DOHH2 (cell line): ENCODE results near the gene ALG6.

Experiments
- H3F3A ChIP-seq: fragments of 200-600 bp; sonication (generic), shearing (Covaris generic); 2 replicates; pipeline ENCODE4 v1.6.0; 2016; ENCODE audit warnings: antibody characterized with exemption, mild to moderate bottlenecking; ENCODE audit not compliant: control insufficient read depth, insufficient read depth
- H3K27ac ChIP-seq: fragments of 200-600 bp; sonication (generic); 2 replicates; pipeline ENCODE4 v1.5.1; 2014; ENCODE audit warnings: low read depth, mild to moderate bottlenecking, low read length, moderate library complexity
- H3K27me3 ChIP-seq: fragments of 200-600 bp; sonication (generic); 2 replicates; pipeline ENCODE4 v1.6.1; 2014; ENCODE audit warnings: mild to moderate bottlenecking, low read length, mixed read lengths; ENCODE audit not compliant: control insufficient read depth
- H3K36me3 ChIP-seq: fragments of 200-600 bp; sonication (generic); 2 replicates; pipeline ENCODE4 v1.6.1; 2014; ENCODE audit warnings: mild to moderate bottlenecking, low read length, moderate library complexity, mixed read lengths; ENCODE audit not compliant: control insufficient read depth
- H3K4me1 ChIP-seq: fragments of 200-600 bp; sonication (generic); 2 replicates; pipeline ENCODE4 v1.6.1; 2014; ENCODE audit warnings: mild to moderate bottlenecking, low read length, mixed read lengths; ENCODE audit not compliant: control insufficient read depth
- H3K4me2 ChIP-seq: fragments of 200-600 bp; sonication (generic); 2 replicates; pipeline ENCODE4 v1.6.0; 2014; ENCODE audit warnings: mild to moderate bottlenecking, low read length, moderate library complexity
- H3K4me3 ChIP-seq: fragments of 200-600 bp; sonication (generic); 2 replicates; pipeline ENCODE4 v1.5.1; 2014; ENCODE audit warnings: mild to moderate bottlenecking, low read length, mixed read lengths
- H3K79me2 ChIP-seq: fragments of 200-600 bp; sonication (generic); 2 replicates; pipeline ENCODE4 v1.6.1; 2014; ENCODE audit warnings: mild to moderate bottlenecking, low read length, mixed read lengths; ENCODE audit not compliant: control insufficient read depth
- H3K9me2 ChIP-seq: fragments of 200-600 bp; sonication (generic); replicated peaks from 2 replicates; pipeline ENCODE4 v1.6.1; 2014; ENCODE audit warnings: mild to moderate bottlenecking, low read length, mixed read lengths; ENCODE audit not compliant: control insufficient read depth
- H3K9me3 ChIP-seq: fragments of 200-600 bp; sonication (generic); 2 replicates; pipeline ENCODE4 v1.6.1; 2014; ENCODE audit warnings: antibody characterized with exemption, low read length, mixed read lengths; ENCODE audit not compliant: control insufficient read depth, insufficient read depth
- H4K20me1 ChIP-seq: fragments of 200-600 bp; sonication (generic); 2 replicates; pipeline ENCODE4 v1.6.0; 2014; ENCODE audit warnings: low read depth, mild to moderate bottlenecking, antibody characterized with exemption, low read length, moderate library complexity; ENCODE audit not compliant: control insufficient read depth, insufficient read depth
- CTCF ChIP-seq: fragments of 200-600 bp; sonication (generic); IDR thresholded peaks from one replicate; pipeline ENCODE4 v1.5.1; 2014; ENCODE audit warnings: antibody characterized with exemption, mild to moderate bottlenecking, low read depth, low read length; ENCODE audit not compliant: poor library complexity, severe bottlenecking
- EZH2phosphoT487 ChIP-seq: fragments of 200-600 bp; sonication (generic); IDR thresholded peaks from 2 replicates; pipeline ENCODE4 v1.6.1; 2017; ENCODE audit warnings: borderline replicate concordance, mild to moderate bottlenecking, antibody characterized with exemption, low read length, moderate library complexity, mixed read lengths

ALG6 gene

GRCh38 chr1:63401945-63402344 is 34.5 kb downstream of the ALG6 start:
- Histone ChIP-seq H3K36me3 (peaks cover 31% of the 10 kb centered on the region), H3K9me3 (no peaks in the 10 kb centered on the region), H3K4me1 (no peaks in the 10 kb centered on the region), H3K27me3 (no peaks in the 10 kb centered on the region), H3K27ac (no peak overlapping the region), H3K79me2 (no peaks in the 10 kb centered on the region), H4K20me1 (no peaks in the 10 kb centered on the region), H3F3A (no peaks in the 10 kb centered on the region), H3K4me2 (no peak overlapping the region), H3K4me3 (no peak overlapping the region), H3K9me2 (no peaks in the 10 kb centered on the region)
- TF ChIP-seq EZH2phosphoT487: no peak
- no peak for TF ChIP-seq CTCF

- Histone ChIP-seq H4K20me1 (no peaks in the 10 kb centered on the region), H3K4me2 (no peak overlapping the region), H3F3A (no peaks in the 10 kb centered on the region), H3K27me3 (no peaks in the 10 kb centered on the region), H3K4me1 (no peaks in the 10 kb centered on the region), H3K27ac (no peak overlapping the region), H3K9me3 (no peaks in the 10 kb centered on the region), H3K4me3 (no peak overlapping the region), H3K79me2 (no peaks in the 10 kb centered on the region), H3K9me2 (no peaks in the 10 kb centered on the region), H3K36me3 (peaks cover 34% of the 10 kb centered on the region)
- TF ChIP-seq CTCF (no peak), EZH2phosphoT487 (no peak)
Observed at GRCh38 chr1:63403386-63403785, 36.0 kb downstream of the ALG6 start.

GRCh38 chr1:63405021-63405420 is 37.6 kb downstream of the ALG6 start:
- Histone ChIP-seq H3K79me2 (no peaks in the 10 kb centered on the region), H3K27me3 (no peaks in the 10 kb centered on the region), H3K36me3 (peaks cover 29% of the 10 kb centered on the region), H3K27ac (no peak overlapping the region), H3K4me3 (no peak overlapping the region), H3K4me2 (no peak overlapping the region), H3F3A (no peaks in the 10 kb centered on the region), H3K9me3 (no peaks in the 10 kb centered on the region), H4K20me1 (no peaks in the 10 kb centered on the region), H3K4me1 (no peaks in the 10 kb centered on the region), H3K9me2 (no peaks in the 10 kb centered on the region)
- TF ChIP-seq EZH2phosphoT487 (no peak), CTCF (no peak)

DNA sequence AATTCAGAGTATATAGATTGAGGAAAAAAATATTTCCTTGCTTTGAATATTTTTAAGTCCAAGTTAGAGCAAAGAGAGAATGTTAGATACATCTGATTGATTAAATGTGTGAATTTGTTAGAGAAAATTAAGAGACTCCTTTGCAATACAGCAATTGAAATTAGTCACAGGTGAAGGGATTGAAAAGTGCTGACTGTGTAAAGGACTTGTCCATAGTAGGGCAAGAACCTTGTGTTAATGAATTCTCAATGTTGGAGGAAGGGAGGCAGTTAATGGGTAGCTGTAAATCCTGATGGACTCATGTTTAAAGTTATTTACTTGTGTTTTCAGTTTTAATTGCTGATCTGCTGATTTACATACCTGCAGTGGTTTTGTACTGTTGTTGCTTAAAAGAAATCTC is 38.6 kb downstream of the ALG6 start:
- H3K4me3 ChIP-seq: no peak overlapping the region
- peaks cover 29% of the 10 kb centered on the region for H3K36me3 ChIP-seq
- H3K4me2 ChIP-seq: no peak overlapping the region
- H3K4me1 ChIP-seq: no peaks in the 10 kb centered on the region
- H3K27ac ChIP-seq: no peak overlapping the region
- no peaks in the 10 kb centered on the region for H4K20me1 ChIP-seq
- H3K9me2 ChIP-seq: no peaks in the 10 kb centered on the region
- H3K9me3 ChIP-seq: no peaks in the 10 kb centered on the region
- H3K79me2 ChIP-seq: no peaks in the 10 kb centered on the region
- no peak for TF ChIP-seq EZH2phosphoT487
- no peak for TF ChIP-seq CTCF
- no peaks in the 10 kb centered on the region for H3K27me3 ChIP-seq
- no peaks in the 10 kb centered on the region for H3F3A ChIP-seq
